Adrenal gland (tissue), 5 donors: ENCODE measurements around the gene ZNF222.

Experiments
- CTCF ChIP-seq, 6 experiments: fragments of 450-650 bp in 4 of 6; fragments of 200-600 bp in 2 of 6; sonication (generic) in 1 of 6; IDR thresholded peaks; 1 replicate in 5 of 6; 2 replicates in 1 of 6; pipeline versions ENCODE4 v1.5.1 to v1.8.0; 2016 to 2021; ENCODE audit warnings: antibody characterized with exemption in 6 of 6, mild to moderate bottlenecking in 2 of 6, moderate library complexity in 1 of 6
- POLR2A ChIP-seq, 2 donors: fragments of 450-650 bp; IDR thresholded peaks; one replicate each; pipeline ENCODE4 v1.6.1; 2017; ENCODE audit warnings: antibody characterized with exemption in 2 of 2, mild to moderate bottlenecking in 2 of 2, moderate library complexity in 1 of 2
- donor health status: DM: no; HTN: no; CAD: no.

GRCh38 chr19:44025217-44025936 lies at the start of gene ZNF222:
- TF ChIP-seq CTCF (IDR thresholded peaks at IDR 0.05) (no peak), POLR2A (IDR thresholded peaks at IDR 0.05) (peak in 1 of 2 donors; percentile 26)
